Cardiac atrium fibroblast (primary cell): ENCODE measurements around the gene RIPOR2. TPM values are rescaled to one million over a fixed set of nuclear protein-coding genes. Genes with fewer than 3 reads are reported as not detected.

Source experiments
- total RNA-seq: library from RNA; depleted of rRNA; stranded (reverse); fragments of >200 nt; gene quantifications from 2 replicates; pipeline ENCODE4 v1.2.3, GENCODE V29; 2015

RIPOR2 gene, protein sequence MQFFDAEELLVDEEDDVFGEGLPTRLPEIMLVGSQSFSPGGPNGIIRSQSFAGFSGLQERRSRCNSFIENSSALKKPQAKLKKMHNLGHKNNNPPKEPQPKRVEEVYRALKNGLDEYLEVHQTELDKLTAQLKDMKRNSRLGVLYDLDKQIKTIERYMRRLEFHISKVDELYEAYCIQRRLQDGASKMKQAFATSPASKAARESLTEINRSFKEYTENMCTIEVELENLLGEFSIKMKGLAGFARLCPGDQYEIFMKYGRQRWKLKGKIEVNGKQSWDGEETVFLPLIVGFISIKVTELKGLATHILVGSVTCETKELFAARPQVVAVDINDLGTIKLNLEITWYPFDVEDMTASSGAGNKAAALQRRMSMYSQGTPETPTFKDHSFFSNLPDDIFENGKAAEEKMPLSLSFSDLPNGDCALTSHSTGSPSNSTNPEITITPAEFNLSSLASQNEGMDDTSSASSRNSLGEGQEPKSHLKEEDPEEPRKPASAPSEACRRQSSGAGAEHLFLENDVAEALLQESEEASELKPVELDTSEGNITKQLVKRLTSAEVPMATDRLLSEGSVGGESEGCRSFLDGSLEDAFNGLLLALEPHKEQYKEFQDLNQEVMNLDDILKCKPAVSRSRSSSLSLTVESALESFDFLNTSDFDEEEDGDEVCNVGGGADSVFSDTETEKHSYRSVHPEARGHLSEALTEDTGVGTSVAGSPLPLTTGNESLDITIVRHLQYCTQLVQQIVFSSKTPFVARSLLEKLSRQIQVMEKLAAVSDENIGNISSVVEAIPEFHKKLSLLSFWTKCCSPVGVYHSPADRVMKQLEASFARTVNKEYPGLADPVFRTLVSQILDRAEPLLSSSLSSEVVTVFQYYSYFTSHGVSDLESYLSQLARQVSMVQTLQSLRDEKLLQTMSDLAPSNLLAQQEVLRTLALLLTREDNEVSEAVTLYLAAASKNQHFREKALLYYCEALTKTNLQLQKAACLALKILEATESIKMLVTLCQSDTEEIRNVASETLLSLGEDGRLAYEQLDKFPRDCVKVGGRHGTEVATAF
- 6.0 and 9.2 TPM in 2 replicates for total RNA-seq

GRCh38 chr6:24935366-24936152 is at the start of gene RIPOR2:
Gene RIPOR2, minus strand, starts transcription at chr6:24935960. Its CDS starts 62 bp downstream, at chr6:24935898.

GRCh38 chr6:24798740-24799540 is 136.8 kb downstream of the RIPOR2 start, which contains the start of gene ARMH2:
Gene ARMH2, minus strand, starts transcription at chr6:24798917. Its CDS starts 60 bp downstream, at chr6:24798857.

GRCh38 chr6:24774696-24775519 is 160.9 kb downstream of the RIPOR2 start, which contains the start of gene GMNN:
Gene GMNN, plus strand, starts transcription at chr6:24774937. Its CDS starts 2,310 bp downstream, at chr6:24777247.

Other genes starting within 250 kb of the RIPOR2 start
- 89.9 and 116 TPM in 2 replicates for gene C6orf62, start 216.8 kb downstream of the RIPOR2 start, total RNA-seq
- gene GMNN, start 161.0 kb downstream of the RIPOR2 start, total RNA-seq, result 11.0 and 11.7 TPM in 2 replicates
- gene ARMH2, start 137.0 kb downstream of the RIPOR2 start, total RNA-seq, result not detected in 2 replicates